Cardiac muscle cell (in vitro differentiated cells and primary cell): ENCODE measurements around the gene ZSWIM3. TPM values are rescaled to one million over a fixed set of nuclear protein-coding genes. Genes with fewer than 3 reads are reported as not detected.

Experiments used
- polyA plus RNA-seq: library from polyadenylated mRNA; unstranded; fragments of >200 nt; fragmentation: Nextera tagmentation; extraction: Ambion mirVana; gene quantifications from 2 replicates; pipeline ENCODE4 v1.2.1, GENCODE V29; 2016
- total RNA-seq: library from RNA; depleted of rRNA; stranded (reverse); fragments of >200 nt; gene quantifications from 2 replicates; pipeline ENCODE4 v1.2.3, GENCODE V29; 2016

ZSWIM3 gene
- total and polyA plus RNA-seq, 2 experiments from 2014 or later = 2.2 to 8.0 TPM

Other genes starting within 250 kb of the ZSWIM3 start
- not detected in 2 replicates for gene WFDC10A, start 227.9 kb upstream of the ZSWIM3 start, total RNA-seq
- not detected in 2 replicates for gene WFDC10A, start 227.9 kb upstream of the ZSWIM3 start, polyA plus RNA-seq
- not detected in 2 replicates for gene WFDC9, start 226.3 kb upstream of the ZSWIM3 start, total RNA-seq
- gene WFDC9, start 226.3 kb upstream of the ZSWIM3 start, polyA plus RNA-seq = not detected in 2 replicates
- not detected in 2 replicates for gene WFDC11, start 187.4 kb upstream of the ZSWIM3 start, total RNA-seq
- not detected in 2 replicates for gene WFDC11, start 187.4 kb upstream of the ZSWIM3 start, polyA plus RNA-seq
- gene WFDC13, start 155.6 kb upstream of the ZSWIM3 start, total RNA-seq = not detected in 2 replicates
- gene WFDC13, start 155.6 kb upstream of the ZSWIM3 start, polyA plus RNA-seq = not detected in 2 replicates
- gene WFDC10B, start 152.6 kb upstream of the ZSWIM3 start, total RNA-seq = not detected in 2 replicates
- gene WFDC10B, start 152.6 kb upstream of the ZSWIM3 start, polyA plus RNA-seq = not detected in 2 replicates
- gene SPINT4, start 135.3 kb upstream of the ZSWIM3 start, total RNA-seq = not detected in 2 replicates
- gene SPINT4, start 135.3 kb upstream of the ZSWIM3 start, polyA plus RNA-seq = not detected in 2 replicates
- gene WFDC3, start 65.7 kb upstream of the ZSWIM3 start, total RNA-seq = not detected in 2 replicates
- gene WFDC3, start 65.7 kb upstream of the ZSWIM3 start, polyA plus RNA-seq = 1.3 and 2.6 TPM in 2 replicates
- gene DNTTIP1, start 65.7 kb upstream of the ZSWIM3 start, total RNA-seq = 33.0 and 36.4 TPM in 2 replicates
- 74.1 and 76.0 TPM in 2 replicates for gene DNTTIP1, start 65.7 kb upstream of the ZSWIM3 start, polyA plus RNA-seq
- gene UBE2C, start 45.0 kb upstream of the ZSWIM3 start, total RNA-seq = 35.4 and 267 TPM in 2 replicates
- 48.6 and 352 TPM in 2 replicates for gene UBE2C, start 45.0 kb upstream of the ZSWIM3 start, polyA plus RNA-seq
- 27.9 and 36.0 TPM in 2 replicates for gene TNNC2, start 30.3 kb upstream of the ZSWIM3 start, total RNA-seq
- 62.4 and 96.3 TPM in 2 replicates for gene TNNC2, start 30.3 kb upstream of the ZSWIM3 start, polyA plus RNA-seq
- gene SNX21, start 23.8 kb upstream of the ZSWIM3 start, total RNA-seq = 109 and 270 TPM in 2 replicates
- 42.7 and 66.8 TPM in 2 replicates for gene SNX21, start 23.8 kb upstream of the ZSWIM3 start, polyA plus RNA-seq
- 45.3 and 55.9 TPM in 2 replicates for gene ACOT8, start 222 bp upstream of the ZSWIM3 start, total RNA-seq
- gene ACOT8, start 222 bp upstream of the ZSWIM3 start, polyA plus RNA-seq = 48.3 and 64.9 TPM in 2 replicates
- gene ZSWIM1, start 23.6 kb downstream of the ZSWIM3 start, total RNA-seq = 11.7 and 12.9 TPM in 2 replicates
- 13.5 and 13.7 TPM in 2 replicates for gene ZSWIM1, start 23.6 kb downstream of the ZSWIM3 start, polyA plus RNA-seq
- 35.9 and 42.8 TPM in 2 replicates for gene SPATA25, start 30.0 kb downstream of the ZSWIM3 start, total RNA-seq
- gene SPATA25, start 30.0 kb downstream of the ZSWIM3 start, polyA plus RNA-seq = 6.6 and 7.4 TPM in 2 replicates
- 77.8 and 81.3 TPM in 2 replicates for gene NEURL2, start 33.6 kb downstream of the ZSWIM3 start, total RNA-seq
- 64.5 and 78.2 TPM in 2 replicates for gene NEURL2, start 33.6 kb downstream of the ZSWIM3 start, polyA plus RNA-seq
- 52.3 and 61.6 TPM in 2 replicates for gene CTSA, start 33.7 kb downstream of the ZSWIM3 start, total RNA-seq
- 78.1 and 82.7 TPM in 2 replicates for gene CTSA, start 33.7 kb downstream of the ZSWIM3 start, polyA plus RNA-seq
- gene PLTP, start 54.5 kb downstream of the ZSWIM3 start, total RNA-seq = 71.7 and 90.9 TPM in 2 replicates
- gene PLTP, start 54.5 kb downstream of the ZSWIM3 start, polyA plus RNA-seq = 93.6 and 99.6 TPM in 2 replicates
- gene PCIF1, start 77.1 kb downstream of the ZSWIM3 start, total RNA-seq = 26.8 and 41.2 TPM in 2 replicates
- gene PCIF1, start 77.1 kb downstream of the ZSWIM3 start, polyA plus RNA-seq = 43.8 and 65.7 TPM in 2 replicates
- gene ZNF335, start 114.6 kb downstream of the ZSWIM3 start, total RNA-seq = 18.1 and 28.1 TPM in 2 replicates
- 13.5 and 26.7 TPM in 2 replicates for gene ZNF335, start 114.6 kb downstream of the ZSWIM3 start, polyA plus RNA-seq
- 0.21 TPM in 1 of 2 replicates, not detected in the other for gene MMP9, start 151.3 kb downstream of the ZSWIM3 start, total RNA-seq
- gene MMP9, start 151.3 kb downstream of the ZSWIM3 start, polyA plus RNA-seq = 0.15 and 0.20 TPM in 2 replicates
- 7.6 and 8.3 TPM in 2 replicates for gene SLC12A5, start 171.6 kb downstream of the ZSWIM3 start, total RNA-seq
- gene SLC12A5, start 171.6 kb downstream of the ZSWIM3 start, polyA plus RNA-seq = 17.1 and 27.9 TPM in 2 replicates
- gene NCOA5, start 232.3 kb downstream of the ZSWIM3 start, total RNA-seq = 14.3 and 23.4 TPM in 2 replicates
- gene NCOA5, start 232.3 kb downstream of the ZSWIM3 start, polyA plus RNA-seq = 17.5 and 20.4 TPM in 2 replicates